GM19395 (cell line): ENCODE results near the gene MATCAP1.
A peak's percentile ranks its signal among the peaks of the same experiment; 100 is the strongest.

ENCODE experiments used
- ATAC-seq: cut with Tn5 transposase; IDR thresholded peaks from one replicate; pipeline ENCODE4 v1.9.1; 2021; ENCODE audit warnings: mild to moderate bottlenecking, moderate library complexity; ENCODE audit not compliant: unreplicated experiment

MATCAP1 gene

DNA sequence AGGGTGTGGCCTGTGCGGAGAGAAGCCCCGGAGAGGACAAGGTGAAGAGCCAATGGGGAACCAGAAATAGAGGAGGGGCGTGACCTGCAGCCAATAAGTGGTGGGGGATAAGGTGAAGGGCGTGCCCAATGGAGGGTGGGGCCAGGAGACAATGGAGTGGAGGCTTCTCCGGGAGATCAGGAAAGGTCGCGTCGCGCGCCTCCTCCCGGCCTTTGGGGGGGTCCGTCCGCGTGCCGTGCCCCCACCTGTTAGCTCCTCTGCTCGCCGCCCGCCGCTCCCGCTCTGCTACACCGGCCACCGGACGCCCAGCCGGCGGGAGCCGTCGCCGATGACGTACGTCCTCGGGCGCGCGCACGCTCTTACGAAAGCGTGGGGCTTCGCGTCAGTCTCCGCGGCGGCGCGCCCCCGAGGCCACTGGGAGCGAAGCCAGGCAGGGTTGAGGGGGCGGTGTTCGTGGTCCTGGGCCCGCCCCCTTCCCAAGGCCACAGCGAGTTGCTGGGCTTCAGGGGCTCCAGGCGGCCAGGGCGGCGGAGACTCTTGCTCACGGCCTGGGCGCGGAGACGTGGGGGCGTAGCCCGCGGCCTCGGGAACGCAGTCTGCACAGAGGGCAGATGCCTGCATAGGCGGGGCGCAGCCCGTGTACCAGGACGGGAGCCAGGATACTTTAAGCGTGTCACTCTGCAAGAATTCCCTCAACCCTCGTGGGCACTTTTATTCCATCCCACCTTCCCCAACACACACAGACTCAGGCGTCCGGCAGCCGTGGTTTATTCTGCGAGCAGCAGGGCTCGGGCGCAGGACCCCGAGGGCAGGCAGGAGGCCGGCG lies at the start of gene MATCAP1:
MATCAP1 (minus strand) TSS at position 337 of the 826 bp plus-strand sequence. CDS start 3,353 bp downstream, outside the sequence.
- peak; percentile 92 for ATAC-seq

DNA sequence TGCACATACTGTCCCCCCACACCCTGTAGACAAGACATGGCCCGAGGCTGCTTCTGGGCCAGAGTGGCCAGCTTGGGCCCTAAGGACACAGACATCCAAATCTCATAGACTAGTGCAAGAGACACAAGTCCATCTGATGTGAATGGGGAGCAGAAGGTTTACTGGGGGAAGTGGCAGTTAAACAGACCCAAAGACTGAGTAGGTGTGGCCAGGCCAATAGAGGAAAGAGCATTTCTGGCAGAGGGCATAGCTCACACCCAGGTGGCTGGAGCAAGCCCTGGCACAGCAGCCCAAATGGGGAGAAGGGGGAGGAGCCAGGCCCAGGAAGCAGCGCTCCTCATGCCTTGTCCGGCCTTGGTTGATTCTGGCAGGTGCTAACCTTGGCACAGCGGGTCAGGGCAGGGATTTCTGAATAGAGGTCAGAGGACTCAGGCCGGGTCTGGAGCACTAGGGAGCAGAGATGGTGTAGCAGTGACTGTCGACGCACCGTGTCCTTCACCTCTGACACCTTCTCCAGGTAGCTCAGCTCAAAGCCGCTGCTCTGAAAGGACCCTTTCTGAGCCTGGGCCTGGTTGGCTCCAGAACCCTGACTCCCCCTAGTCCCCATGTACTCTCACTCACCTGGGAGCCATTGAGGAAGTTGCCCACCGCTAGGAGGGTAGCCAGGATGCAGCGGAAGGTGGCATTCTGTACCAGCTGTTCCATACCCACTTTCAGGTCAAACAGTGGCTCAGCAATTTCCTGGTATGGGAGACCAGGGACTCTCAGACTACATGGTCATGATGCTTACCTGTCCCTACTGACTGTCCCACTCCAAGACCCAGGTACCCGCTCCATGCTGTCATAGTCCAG lies 47.3 kb upstream of the MATCAP1 start:
- ATAC-seq = no peak

DNA sequence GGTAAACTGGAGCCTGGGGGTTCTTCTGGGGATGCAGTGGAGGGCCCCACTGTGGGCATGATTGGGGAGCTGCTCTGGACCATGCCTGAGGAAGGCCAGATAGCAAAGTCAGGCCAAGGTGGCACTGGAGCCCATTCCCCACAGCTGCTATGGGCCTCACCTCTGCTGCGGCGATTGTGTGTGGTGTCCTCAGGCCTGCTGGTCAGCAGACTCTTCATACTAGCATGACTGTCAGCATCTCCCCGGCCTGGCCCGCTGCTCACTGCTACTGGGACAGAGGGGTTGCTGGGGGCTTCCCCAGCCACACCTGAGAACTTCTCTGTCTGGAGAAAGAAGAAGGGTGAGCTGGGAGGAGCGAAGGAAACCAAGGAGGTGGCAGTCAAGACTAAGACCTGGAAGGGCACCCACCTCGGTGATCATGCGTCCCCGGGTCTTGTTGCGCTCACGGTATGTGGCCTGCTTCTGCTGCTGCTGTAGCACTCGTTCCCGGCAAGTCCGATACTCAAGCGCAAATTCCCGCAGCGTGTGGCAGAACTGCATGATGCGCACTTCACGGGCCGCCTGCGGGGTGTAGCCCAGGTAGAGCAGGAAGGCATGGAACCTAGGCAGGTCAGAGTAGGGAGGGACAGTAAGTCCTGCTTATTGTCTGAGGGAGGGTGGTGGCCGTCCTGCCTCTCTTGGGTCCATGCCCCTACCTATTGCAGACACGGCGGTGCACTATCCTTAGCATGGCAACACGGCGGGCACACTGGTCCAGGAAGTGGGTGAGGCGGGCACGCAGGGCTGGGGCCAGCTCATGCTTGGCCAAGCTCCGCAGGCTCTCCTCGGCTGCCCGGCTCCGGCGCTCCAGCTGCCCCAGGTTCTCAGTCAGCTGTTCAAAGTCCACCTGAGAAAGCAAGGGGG lies 46.4 kb upstream of the MATCAP1 start:
- no peak for ATAC-seq

DNA sequence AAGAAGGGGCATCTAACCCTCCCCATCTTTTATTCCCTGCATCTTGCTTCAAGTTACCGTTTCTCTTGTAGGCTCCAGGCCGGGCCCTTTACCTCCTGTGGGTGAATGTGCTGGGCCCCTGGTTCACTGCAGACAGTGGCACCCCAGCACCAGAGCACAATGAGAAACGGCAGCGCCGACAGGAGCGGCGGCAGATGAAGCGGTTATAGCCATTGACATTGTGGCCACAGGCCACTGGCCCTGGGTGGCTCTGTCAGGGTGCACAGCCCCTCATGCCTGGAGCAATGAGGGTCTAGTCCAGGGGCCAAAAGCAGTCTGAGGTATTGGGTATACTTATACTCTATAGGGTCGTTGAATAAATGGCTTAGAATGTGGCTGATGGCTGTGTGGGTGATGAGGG lies 45.1 kb upstream of the MATCAP1 start:
- ATAC-seq = no peak

DNA sequence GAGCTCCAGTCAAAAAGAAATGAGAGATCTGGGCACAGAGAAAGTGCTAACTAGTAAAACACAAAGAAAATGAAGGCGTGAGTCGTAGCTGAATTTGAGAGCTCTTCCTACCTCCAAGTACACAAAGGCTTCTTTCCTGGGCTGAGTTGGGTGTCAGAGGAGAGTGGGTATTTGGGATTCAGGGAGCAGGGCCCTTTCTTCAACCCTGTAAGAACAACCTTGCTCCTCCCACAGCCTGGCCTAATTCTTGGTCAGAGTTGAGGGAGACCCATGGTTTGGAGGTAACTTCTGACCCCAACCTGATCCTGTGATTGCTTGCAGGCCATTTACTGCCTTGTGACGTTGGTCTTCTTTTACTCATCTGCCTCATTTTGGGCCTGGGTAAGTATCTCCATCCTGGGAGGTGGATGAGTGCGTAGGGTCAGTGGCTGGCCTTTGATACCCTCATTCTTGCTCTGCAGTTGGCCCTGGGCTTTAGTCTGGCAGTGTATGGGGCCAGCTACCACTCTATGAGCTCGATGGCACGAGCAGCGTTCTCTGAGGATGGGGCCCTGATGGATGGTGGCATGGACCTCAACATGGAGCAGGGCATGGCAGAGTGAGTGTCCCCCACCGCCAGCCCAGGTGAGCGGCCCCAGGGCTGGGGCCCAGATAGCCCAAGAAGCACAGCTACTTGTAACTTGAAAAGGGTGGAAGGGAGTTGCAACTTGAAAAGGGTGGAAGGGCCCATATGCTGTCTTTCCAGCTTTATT lies 44.4 kb upstream of the MATCAP1 start:
- no peak for ATAC-seq

DNA sequence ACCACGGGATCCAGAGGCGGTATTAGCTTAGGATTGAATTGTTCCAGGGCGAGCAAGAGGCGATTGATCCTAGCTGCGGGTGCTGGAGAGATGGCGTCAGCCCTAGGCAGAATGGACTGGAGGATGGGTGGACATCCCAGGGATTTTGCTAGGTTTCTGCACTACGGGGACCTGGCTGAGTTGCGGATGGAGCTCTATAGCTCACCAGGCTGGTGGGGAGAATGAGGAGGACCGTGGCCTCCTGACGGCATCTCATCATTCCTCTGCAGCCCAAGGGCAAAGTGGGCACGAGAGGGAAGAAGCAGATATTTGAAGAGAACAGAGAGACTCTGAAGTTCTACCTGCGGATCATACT lies 43.8 kb upstream of the MATCAP1 start:
- no peak for ATAC-seq

DNA sequence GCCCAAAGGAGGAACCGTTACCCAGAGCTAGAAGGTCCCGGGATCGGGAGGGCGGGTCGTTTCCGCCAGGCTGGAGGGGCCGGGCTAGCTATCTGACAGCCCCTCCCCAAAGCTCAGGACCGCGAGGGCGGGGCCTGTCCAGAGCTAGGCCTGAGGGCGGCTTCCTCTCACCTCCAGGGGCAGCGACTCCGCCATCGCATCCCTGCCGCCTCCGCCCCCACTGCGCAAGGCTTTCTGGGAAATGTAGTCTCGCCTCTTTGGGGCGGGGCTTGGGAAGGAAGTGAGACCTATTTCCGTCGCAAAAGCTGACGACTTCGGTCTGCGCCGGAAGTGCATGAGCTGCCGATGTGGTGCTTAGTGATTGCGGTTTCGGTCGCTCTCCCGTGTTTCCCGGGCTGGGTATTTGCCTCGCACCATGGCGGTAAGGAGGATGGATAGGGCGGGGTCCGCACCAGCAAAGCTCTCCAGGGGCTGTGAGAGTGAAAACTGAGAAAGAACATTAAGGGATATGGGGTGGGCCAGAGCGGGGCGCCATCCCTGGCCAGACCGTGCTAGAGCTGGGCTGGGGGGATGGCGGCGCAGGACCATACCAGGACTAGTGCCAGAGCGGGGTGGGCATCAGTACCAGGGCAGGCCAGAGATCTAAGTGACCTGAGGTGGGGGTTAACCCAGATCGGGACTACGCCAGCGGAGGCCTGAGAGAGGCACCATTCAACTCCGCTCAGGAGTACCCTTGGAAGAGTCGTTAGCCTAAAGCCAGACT lies 43.2 kb upstream of the MATCAP1 start, which contains the start of gene TMEM208:
TMEM208 (plus strand) TSS at position 327 of the 763 bp plus-strand sequence; CDS start at position 416, 89 bp downstream.
- ATAC-seq = peak; percentile 89

DNA sequence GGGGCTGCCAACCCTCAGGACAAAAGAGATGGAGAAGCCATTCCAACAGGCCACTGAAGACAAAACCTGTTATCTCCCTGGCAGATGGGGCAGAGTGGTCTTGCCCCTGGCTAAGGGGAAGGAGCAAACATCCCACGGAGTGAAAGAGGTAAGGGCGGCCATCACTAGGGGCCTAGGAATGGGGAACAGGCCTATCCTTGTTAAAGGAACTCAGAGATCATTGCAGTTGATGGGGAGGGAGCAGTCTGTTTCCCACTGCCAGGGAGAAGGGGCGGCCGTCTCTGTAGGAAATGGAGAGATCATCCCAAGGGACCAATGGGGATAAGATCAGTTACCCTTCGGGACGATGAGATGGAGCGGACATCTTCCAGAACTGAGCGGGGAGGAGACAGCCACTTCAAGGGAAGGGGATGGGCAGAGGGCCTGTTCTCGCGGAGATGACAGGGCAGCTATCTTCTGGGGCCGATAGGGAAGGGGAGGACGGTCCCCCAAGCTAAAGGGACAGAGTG lies 42.6 kb upstream of the MATCAP1 start:
- ATAC-seq = no peak

DNA sequence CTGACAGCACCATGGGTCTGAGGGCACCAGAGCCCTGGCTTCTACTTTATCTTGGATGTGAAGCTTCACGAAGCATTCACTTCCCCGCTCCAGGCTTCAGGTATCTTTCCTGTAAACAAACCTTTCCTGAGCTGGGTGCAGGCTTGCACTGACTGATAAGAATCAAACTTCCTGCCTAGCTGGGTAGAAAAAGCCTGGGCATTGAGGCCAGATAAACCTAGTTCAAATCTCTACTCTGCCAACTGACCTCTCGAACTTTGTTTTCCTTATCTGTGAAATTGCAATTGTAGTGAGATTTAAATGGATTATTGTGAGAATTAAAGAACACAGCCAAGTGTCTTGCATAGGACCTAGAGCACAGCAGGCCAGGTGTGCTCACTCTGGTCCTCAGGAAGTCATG lies 40.2 kb upstream of the MATCAP1 start:
- ATAC-seq = no peak

DNA sequence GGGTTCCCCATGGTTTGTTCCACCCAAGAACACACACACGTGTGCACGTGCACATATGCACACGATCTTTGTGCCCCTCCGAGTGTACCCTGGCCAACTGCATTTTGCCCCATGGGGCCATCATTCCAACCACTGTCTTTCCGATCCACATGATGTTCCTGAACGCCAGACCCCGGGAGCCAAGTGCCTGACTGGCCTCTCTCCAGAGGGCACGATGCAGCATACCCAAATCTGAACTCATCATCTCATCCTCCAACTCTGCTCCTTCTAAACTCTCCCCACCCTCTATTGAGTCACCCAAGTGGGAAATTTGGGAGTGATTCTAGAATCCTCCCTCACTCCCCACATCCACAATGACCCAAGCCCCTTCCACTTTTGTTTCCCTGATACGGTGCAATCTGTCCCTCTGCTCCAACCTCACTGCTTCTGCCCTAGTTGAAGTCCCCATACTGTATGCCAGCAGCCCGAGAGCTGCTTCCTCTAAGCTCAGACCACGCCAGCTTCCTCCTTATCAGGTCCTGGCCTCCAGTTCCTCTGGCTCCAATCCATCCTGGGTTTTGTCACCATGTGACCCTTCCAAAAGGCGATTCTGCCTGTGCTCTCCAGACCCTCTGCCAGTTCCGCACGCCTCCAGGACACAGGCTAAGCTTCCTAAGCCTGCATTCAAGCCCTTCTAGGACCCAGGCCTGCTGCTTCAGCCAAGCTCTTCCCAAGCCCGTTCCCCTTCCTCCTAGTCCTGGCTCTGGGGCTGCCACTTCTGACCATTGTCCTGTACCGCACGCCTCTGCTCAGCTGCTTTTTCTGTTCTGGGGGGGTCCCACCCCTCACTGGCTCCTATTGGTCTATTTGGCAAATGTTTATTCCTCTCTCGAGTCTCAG lies 33.1 kb upstream of the MATCAP1 start:
- ATAC-seq = no peak

DNA sequence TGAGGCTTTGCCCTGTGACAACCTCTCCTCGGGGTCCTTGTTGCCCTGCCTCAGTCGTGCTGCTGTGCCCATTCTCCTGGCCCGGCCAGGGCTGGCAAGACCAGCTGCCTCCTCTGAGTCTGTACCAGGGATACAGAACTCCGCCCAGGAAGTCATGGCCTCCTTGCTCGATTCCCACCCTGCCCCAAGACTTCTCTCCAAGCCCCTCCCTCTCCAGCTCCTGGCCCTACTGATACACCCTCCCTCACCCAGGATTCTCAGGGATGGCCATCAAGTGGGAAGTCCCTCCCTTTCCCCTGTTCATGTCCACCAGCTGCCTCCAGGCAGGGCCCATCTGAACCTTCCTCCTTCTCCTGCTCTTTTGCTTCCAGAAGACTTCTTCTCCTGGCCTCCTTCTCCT lies 31.9 kb upstream of the MATCAP1 start:
- no peak for ATAC-seq

DNA sequence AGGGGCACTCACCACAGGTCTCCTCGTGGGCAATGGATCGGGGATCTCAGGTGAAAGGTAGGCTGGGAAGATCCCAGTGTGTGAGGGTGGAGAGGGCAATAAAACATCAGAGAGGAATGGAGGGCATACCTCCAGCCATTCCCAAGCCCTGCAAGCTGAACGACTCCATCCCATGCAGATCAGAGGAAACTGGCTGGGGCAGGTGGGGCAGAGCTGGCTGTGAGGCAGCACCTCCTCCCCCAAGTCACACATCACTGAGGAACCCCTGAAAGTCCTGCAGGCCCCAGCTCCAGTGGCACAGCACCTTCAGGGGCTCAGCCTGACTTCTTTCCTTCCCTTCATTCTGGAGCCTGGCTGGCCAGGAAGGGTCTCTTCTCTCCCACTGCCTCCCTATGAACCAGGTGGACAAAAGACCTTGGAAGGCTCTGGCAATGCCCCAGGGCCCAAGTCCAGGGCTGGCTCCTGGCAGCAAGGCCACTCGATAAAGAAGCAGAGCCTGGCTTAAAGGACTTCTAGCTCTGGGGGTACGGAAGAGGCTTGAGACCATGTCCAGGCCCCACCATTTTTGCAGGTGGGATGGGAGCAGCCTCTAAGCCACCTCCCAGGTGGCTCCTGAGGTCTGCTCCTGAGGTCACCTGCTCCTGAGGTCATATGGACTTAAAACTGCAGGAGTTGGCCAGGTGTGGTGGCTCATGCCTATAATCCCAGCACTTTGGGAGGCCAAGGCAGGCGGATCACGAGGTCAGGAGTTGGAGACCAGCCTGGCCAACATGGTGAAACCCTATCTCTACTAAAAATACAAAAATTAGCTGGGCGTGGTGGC lies 29.6 kb upstream of the MATCAP1 start:
- ATAC-seq = no peak

DNA sequence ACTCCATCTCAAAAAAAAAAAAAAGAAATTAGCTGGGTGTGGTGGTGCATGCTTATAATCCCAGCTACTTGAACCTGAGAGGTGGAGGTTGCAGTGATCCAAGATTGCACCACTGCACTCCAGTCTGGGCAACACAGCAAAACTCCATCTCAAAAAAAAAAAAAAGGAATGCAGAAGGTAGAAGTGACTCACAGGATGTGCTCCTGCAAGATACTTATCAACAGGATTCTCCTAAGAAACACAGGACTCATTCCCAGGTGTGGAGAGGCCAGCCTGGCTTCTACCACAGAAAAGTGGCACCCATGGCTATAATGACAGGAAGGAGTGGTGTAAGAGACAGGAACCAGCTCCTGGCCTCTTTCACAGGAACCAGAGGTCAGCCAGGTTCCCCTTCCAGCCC lies 29.0 kb upstream of the MATCAP1 start:
- ATAC-seq = no peak

DNA sequence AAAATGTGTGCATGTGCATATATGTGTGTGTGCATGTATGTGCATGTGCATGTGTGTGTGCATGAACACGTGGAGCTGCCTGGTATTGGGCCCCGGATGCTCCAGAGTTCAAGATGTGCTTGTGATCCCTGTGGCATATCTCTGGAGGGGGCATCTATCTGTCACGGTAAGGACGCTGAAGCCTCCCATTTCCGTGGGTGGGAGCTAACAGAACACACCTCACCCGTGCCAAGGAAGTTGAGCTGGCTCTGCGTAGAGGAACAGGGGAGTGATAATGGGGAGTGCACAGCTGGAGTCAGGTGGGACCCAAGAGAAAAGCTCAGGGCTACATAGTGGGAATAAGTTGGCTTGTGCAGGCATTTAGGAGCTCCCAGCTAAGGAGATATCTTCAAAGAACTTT lies 27.9 kb upstream of the MATCAP1 start:
- no peak for ATAC-seq

DNA sequence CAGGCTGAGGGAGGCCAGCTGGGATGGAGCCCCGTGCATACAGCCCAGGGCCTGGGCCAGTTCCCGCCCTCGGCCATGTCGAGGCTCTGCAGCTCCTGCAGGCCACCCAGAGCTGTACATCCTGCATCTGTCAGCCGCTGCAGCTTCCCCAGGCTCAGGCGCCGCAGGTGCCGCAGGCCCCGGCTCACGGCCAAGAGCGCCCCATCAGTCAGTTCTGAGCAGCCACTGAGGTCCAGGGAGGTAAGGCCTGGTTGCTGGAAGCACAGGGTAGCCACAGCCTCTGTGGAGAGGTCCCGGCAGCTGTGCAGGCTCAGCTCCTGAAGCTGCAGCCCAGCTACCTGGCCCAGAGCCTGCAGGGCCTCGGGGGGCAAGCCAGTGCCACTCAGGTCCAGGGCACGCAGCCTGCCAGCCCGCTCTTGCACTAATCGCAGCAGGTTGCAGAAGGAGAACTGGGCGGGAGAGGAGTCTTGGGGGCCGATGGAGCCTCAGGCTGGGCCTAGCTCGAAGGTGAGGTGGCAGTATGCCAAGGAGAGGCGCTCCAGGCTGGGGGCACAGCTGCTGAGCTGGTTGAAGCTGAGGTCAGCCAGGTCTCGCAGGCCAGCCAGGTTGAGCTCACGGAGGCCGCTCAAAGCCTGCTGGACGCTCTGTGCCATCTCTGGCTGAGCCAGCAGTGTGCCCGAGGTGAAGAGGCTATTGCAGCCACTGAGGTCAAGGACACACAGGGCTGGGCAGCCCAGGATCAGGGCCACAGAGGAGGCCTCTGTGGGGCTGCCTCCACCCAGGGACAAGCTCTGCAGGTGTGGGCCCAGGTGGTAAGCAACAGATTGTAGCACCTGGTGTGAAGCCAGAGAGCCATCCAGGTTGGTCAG lies 26.5 kb upstream of the MATCAP1 start:
- no peak for ATAC-seq

DNA sequence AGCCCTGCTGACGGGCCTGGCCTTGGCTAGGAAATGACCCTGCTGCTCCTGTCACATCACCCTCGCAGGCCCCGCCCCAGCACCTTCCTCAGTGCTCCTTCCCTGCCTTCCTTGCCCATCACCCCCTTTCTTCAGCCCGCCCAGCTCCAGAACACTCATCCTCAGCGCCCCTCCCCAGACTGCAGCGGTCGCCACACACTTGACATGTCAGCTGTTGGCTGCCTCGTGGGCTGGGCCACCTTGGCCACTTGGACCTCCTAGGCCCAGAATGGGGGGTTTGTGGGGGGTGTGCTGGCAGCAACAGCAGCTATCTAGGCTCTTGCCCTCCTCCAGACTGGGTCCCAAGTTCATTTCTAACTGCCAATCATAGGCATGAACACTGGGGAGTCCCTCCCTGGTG lies 25.8 kb upstream of the MATCAP1 start:
- no peak for ATAC-seq
